Spinal cord (tissue), 10 donors: ENCODE data around the gene B3GALT6. TPM values are rescaled to one million over a fixed set of nuclear protein-coding genes. Genes with fewer than 3 reads are reported as not detected.

Source experiments
- DNase-seq, 6 donors: peaks; one replicate each; pipeline versions ENCODE4 v3.0.0 to v3.0.0-alpha.2; 2013 to 2015; ENCODE audit warnings: low spot score in 6 of 6, low read depth in 4 of 6
- H3K27ac ChIP-seq: one replicate; pipeline ENCODE4 v1.5.1; 2013; ENCODE audit warnings: low read depth, low read length, control low read depth
- H3K27me3 ChIP-seq: one replicate; pipeline ENCODE4 v1.6.1; 2013; ENCODE audit warnings: low read length; ENCODE audit not compliant: control insufficient read depth, insufficient read depth
- H3K36me3 ChIP-seq: one replicate; pipeline ENCODE4 v1.6.1; 2013; ENCODE audit warnings: low read length; ENCODE audit not compliant: control insufficient read depth, insufficient read depth
- H3K4me1 ChIP-seq: one replicate; pipeline ENCODE4 v1.6.1; 2013; ENCODE audit warnings: low read length; ENCODE audit not compliant: control insufficient read depth, insufficient read depth
- H3K4me3 ChIP-seq: one replicate; pipeline ENCODE4 v1.5.1; 2013; ENCODE audit warnings: low read depth, low read length, control low read depth
- H3K9me3 ChIP-seq: one replicate; pipeline ENCODE4 v1.6.1; 2013; ENCODE audit warnings: low read length; ENCODE audit not compliant: control insufficient read depth, insufficient read depth
- WGBS: methylation state at CpG from one replicate; pipeline ENCODE4 v1.1.5; 2013; ENCODE audit warnings: missing lambda C conversion rate; ENCODE audit not compliant: insufficient coverage; 5-methylcytosine and 5-hydroxymethylcytosine counted together
- polyA plus RNA-seq, 2 donors: library from polyadenylated mRNA; unstranded; fragments of 120-200 nt; gene quantifications; one replicate each; pipeline ENCODE4 v1.2.1, GENCODE V29; 2013; ENCODE audit not compliant: insufficient read length in 2 of 2
- total RNA-seq, 2 donors: library from RNA; depleted of rRNA in 1 of 2; stranded (reverse); fragments of 120-200 nt in 1 of 2; fragments of >200 nt in 1 of 2; gene quantifications; one replicate each; pipeline versions ENCODE4 v1.2.3 to v1.2.4, GENCODE V29; 2013 to 2014
- donor health status: healthy.

B3GALT6 gene
- total and polyA plus RNA-seq, 4 donors: 11.5 to 40.1 (median 35.0) TPM

DNA sequence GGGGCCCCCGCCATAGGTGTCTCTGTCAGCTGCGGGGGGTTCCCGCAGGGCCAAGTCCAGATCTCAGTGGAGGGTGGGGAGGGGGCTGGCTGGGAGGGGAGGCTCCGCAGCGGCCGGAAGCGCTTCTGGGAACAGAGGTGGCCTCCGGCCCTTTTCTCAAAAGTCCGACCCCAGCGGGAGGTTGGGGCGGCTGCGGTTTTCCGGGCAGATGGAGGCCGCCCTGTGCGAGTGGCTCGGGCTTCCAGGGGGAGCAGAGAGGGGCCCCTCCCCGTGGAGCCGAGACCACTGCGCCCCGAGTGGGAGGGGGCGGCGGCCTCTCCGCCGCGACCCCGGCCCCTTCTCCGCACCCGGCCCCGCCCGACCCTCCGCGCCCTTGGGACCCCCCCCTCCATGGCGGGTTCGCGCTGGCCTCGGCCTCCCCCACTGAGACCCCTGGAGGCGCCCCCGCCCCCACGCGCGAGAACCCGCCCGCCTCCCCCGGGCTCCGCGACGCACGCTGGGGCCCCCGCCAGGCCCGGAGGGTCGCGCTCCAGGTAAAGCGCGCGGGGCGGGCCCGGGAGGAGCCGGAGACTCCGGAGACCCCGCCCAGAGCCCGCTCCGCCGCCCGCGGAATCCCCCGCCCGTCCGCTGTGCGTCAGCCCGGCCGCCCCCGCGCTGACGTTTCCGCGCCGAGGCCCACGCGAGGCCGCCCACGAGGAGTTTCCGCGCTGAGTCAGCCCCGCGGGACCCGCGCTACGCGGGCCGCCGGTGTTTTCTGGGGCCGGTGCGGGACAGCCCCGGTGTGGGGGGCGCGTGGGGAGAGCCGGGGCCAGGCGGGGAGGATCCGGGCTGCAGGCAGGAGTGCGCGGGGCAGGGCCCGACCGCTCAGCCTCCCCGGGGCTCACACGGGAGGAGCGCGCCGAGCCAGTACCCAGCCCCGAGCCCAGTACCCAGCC is 30.9 kb upstream of the B3GALT6 start:
- peaks cover 15% of the 10 kb centered on the region for H3K27me3 ChIP-seq
- WGBS: under 1% methylated on average over 85 of the region's 109 CpGs
- no peaks in the 10 kb centered on the region for H3K36me3 ChIP-seq
- H3K9me3 ChIP-seq: no peaks in the 10 kb centered on the region
- no peak overlapping the region for H3K4me3 ChIP-seq
- peak in 3 of 6 donors; percentile 9 to 52 (median 48) for DNase-seq
- no peak overlapping the region for H3K27ac ChIP-seq
- H3K4me1 ChIP-seq: peaks cover 11% of the 10 kb centered on the region

DNA sequence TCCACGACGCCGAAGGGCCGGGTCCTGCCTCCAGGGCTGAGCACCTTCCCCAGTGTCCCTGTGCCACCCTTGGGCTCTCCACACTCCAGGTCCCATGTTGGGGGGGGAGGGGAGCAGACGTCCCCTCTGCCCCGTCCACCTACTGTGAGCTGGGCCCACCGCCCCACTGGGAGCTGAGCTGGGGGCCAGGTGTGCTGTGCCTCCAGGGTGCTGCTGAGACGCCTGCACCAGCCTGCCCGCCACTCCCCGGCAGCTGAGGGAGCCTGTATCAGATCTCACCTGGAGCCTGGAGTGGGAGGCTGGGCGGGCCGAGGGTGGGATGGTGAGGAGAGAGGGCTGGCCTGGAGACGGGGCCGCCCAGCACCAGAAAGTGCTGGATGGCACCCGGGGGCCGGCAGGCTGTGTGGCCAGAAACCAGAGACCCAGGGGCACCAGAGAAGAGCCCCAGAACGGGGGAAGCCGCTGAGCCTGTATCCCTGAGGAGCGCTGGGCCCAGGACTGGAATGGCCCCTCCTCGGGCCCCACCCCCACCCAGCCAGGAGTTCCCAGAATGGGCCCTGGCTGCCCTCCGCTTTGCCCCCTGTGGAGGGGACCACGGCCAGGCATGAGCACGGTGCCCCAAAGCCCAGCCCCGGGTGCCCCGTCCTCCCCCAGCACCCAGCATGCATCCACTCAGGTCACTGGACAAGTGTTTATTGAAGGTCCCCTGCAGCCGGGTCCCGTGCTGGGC is 29.0 kb upstream of the B3GALT6 start:
- H3K27me3 ChIP-seq: peaks cover 30% of the 10 kb centered on the region
- H3K27ac ChIP-seq: no peak overlapping the region
- 77% methylated on average over 22 of the region's 27 CpGs for WGBS
- H3K9me3 ChIP-seq: no peaks in the 10 kb centered on the region
- peaks cover 21% of the 10 kb centered on the region for H3K4me1 ChIP-seq
- no peaks in the 10 kb centered on the region for H3K36me3 ChIP-seq
- no peak for DNase-seq
- no peak overlapping the region for H3K4me3 ChIP-seq

DNA sequence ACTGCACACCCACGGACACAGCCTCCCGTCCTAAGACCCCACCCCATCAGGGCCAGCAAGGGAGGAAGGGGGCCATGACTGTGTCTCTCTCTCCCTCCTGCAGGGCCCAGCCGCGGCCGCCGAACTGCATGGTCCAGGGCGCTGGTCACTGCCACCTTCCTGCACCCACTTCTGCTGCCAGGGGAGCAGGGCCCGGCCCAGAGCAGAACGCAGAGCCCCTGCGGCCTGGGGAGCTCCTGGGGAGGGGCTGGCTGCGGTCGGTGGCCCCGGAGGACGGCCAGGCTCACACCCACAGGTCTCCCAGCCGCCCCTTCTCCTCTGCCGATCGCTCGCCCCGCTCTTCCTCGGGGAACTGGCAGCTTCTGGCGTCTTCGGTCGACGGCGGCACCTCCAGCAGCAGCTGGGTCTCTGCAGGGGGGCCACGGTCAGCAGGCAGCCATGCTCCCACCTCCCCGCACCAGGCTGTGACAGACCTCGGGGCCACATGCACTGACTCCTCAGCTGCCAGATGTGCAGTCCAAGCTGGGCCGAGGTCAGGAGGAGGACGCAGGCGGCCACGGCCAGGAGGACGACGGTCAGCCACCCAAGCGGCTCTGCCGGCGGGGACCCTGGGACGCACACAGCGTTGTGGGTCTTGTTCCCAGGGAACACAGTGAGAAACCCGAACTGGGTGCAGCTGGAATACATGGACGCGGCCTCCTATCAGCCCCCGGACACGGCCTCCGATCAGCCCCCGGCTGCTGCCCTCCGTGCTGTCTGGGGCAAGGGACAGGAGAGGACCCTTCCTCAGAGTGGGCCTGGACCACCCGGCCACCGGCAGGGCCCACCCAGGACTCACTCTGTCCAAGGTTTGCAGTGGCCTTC is 28.2 kb upstream of the B3GALT6 start:
- WGBS: 63% methylated on average over 49 of the region's 49 CpGs
- Histone ChIP-seq H3K27me3 (peaks cover 34% of the 10 kb centered on the region), H3K27ac (no peak overlapping the region), H3K9me3 (no peaks in the 10 kb centered on the region), H3K4me1 (peaks cover 27% of the 10 kb centered on the region), H3K4me3 (no peak overlapping the region), H3K36me3 (no peaks in the 10 kb centered on the region)
- no peak for DNase-seq

DNA sequence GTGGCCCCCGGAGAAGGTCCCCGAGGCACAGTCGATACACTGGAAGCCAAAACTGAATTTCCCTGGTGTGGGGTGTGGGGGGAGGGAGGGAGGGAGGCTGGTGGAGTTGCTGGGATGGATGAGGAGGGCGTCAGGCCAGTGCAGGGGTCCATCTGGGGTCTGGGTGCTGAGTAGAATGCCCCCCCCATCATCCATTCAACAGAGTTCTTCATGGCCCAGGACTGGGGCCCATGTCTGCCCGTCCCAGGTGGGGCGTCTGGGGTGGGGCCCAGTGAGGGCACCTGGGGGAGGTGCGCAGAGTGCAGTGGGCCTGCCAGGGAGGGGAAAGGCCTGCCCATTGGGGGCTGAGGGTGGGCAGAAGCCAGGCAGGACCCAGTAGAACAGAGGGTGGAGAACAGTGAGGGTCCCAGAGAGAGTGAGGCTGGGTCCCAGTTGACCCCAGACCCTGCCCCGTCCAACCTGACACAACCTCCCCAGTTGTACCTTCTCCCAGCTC is 27.6 kb upstream of the B3GALT6 start:
- H3K36me3 ChIP-seq: no peaks in the 10 kb centered on the region
- no peaks in the 10 kb centered on the region for H3K9me3 ChIP-seq
- DNase-seq: no peak
- WGBS: 100% methylated on average over 7 of the region's 8 CpGs
- no peak overlapping the region for H3K4me3 ChIP-seq
- no peak overlapping the region for H3K27ac ChIP-seq
- peaks cover 34% of the 10 kb centered on the region for H3K27me3 ChIP-seq
- peaks cover 27% of the 10 kb centered on the region for H3K4me1 ChIP-seq

DNA sequence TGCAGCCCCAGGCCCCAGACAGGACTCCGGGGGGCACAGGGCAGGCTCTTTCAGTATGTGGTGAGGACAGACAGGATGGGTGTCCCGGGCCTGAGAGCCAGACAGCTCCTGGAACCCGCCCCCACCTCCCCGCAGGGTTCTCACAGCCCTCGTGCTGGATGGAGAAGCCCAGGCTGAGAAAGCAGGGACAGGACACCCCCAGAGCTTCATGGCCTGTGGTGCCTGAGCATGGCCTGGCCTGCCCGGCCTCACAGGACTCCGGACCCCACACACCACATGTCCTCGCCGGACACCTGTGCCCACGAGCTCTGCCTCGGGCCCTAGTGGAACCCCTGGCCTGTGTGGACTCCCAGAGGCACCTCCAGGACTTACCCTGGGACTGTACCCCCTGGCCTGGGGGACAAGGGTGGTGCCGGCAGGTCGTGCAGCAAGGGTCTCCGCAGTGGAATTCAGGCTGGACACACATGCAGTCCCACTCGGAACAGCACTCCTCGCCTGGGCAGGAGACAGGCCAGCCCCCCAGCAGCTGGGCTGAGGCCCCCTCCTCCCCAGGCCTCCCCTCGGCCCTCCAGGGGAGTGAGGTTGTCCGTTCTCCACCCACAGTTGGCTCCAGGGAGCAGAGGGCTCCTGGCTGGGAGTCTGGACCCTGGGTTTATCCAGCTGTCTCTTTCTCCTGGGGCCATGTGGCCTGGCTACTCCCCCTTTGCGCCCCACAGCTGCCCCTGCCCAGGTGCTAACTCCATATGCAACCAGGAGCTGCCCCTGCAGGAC is 26.9 kb upstream of the B3GALT6 start:
- Histone ChIP-seq H3K9me3 (no peaks in the 10 kb centered on the region), H3K4me1 (peaks cover 27% of the 10 kb centered on the region), H3K27ac (no peak overlapping the region), H3K36me3 (no peaks in the 10 kb centered on the region), H3K27me3 (peaks cover 34% of the 10 kb centered on the region), H3K4me3 (no peak overlapping the region)
- DNase-seq: no peak
- 85% methylated on average over 19 of the region's 19 CpGs for WGBS

DNA sequence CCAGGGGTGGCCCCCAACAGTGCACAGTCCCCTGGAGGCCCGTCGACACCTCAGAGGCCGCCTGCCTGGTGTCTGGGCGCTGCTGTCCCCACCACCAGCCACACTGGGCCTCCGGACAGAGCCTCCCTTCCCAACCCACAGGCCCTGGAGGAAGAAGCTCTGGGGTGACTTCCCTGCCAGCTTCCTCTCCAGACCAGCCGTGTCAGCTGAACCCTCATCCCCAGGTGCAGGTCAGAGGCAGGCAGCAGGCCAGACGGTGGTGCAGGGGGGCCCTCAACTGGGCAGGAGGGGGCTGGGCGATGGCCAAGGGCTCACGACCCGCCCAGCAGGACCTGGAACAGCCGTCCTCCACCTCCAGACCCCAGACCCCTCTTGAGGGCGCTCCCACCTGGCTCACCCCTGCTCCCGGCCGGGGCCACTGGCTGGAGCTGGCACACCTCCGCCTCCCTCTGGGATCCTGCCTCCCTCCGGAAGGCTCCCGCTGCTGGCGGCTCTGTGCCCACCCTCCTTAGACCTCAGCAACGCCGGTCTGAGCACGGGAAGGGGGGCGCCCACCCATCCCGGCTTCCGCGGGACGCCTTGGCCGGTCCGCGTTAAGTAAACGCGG is 26.2 kb upstream of the B3GALT6 start:
- 21% methylated on average over 31 of the region's 31 CpGs for WGBS
- no peak for DNase-seq
- Histone ChIP-seq H3K9me3 (no peaks in the 10 kb centered on the region), H3K4me1 (peaks cover 23% of the 10 kb centered on the region), H3K27ac (no peak overlapping the region), H3K36me3 (no peaks in the 10 kb centered on the region), H3K4me3 (no peak overlapping the region), H3K27me3 (peaks cover 31% of the 10 kb centered on the region)

DNA sequence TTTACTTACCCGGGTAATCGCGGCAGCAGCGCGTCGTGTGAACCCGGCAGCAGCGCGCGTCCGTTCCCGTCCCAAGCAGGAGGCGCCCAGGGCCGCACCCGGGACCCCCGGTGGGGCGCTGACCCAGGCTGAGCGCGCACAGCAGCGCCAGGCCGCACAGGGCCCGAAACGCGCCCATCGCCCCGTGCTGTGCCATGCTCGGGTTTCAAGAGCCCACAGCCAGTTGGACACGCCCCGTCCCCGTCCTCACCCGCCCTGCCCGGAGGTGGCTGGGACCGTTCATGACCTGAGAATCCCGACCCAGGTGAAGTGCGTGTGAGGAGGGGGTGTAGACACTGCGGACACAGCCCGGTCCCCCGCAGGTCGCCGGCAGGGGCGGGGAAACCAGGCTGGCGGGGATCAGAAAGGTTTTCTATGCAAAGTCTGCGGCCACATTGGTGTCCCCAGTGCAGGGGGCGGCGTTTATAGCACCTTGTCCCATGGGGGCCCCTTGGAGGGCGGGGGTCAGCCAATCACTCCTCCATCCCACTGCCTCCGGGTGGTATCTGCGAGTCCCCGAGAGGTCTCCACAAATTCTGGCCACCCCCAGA is 25.6 kb upstream of the B3GALT6 start, which contains the start of gene TNFRSF18:
Gene TNFRSF18, minus strand, starts transcription at position 217 of the 590 bp plus-strand sequence. Its CDS starts 21 bp downstream, at position 196.
- WGBS: 4% methylated on average over 49 of the region's 49 CpGs
- peak in 1 of 6 donors; percentile 3 for DNase-seq
- no peak within 1 kb of the TSS for H3K27ac ChIP-seq
- no peaks in the 10 kb centered on the region for H3K9me3 ChIP-seq
- H3K36me3 ChIP-seq: no peaks in the 10 kb centered on the region
- H3K4me1 ChIP-seq: peaks cover 21% of the 10 kb centered on the region
- peaks cover 30% of the 10 kb centered on the region for H3K27me3 ChIP-seq
- no peak within 1 kb of the TSS for H3K4me3 ChIP-seq

DNA sequence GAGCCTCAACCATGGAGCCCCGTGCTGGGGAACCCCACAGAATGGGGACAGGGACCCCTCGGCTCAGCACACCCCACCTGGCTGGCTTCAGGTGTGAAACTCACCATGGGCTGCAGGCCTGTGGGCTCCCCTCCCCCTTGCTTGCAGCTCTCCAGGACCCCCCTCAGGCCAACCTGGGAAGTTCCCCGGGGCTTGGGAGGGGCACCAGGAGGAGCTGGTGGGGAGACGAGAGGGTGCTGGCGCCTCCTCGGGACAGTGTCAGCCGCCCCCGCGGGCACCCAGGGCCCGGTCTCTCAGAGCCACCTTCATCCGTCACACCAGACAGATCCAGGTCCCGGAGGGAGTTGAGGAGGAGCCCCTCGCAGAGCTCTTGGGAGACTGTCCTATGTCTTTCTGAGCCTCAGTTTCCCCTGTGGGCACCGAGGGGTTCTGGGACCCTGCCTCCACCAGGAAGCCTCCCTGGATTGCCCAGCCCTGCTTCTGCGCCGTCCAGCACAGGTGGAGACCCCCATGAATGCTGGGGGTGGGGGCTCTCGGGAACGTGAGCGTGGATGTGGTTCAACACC is 25.0 kb upstream of the B3GALT6 start:
- 66% methylated on average over 13 of the region's 19 CpGs for WGBS
- no peaks in the 10 kb centered on the region for H3K9me3 ChIP-seq
- H3K4me1 ChIP-seq: peaks cover 21% of the 10 kb centered on the region
- H3K27me3 ChIP-seq: peaks cover 30% of the 10 kb centered on the region
- DNase-seq: no peak
- no peak overlapping the region for H3K4me3 ChIP-seq
- no peak overlapping the region for H3K27ac ChIP-seq
- H3K36me3 ChIP-seq: no peaks in the 10 kb centered on the region
